ENCODE results near the gene PKN3. TPM values are rescaled to one million over a fixed set of nuclear protein-coding genes. Genes with fewer than 3 reads are reported as not detected.
"Not testable (repeated sequence)": the region's sequence is repeated elsewhere in the genome, so short reads cannot be mapped to it uniquely, and the experiment has no call there.

The PKN3 gene
- total RNA-seq, 2 experiments from 2014 or later = 8.1 to 9.1 TPM

- CTCF ChIA-PET = interaction anchor here (0.9 to 2.5 kb wide), 5 partner anchors 12 to 134 kb away, joined by 4 to 18 read pairs (median 5); partner anchors contain the start of genes ENDOG, PKN3 and ZDHHC12
- H3K36me3 Mint-ChIP-seq = peaks cover 7% of the 10 kb centered on the region
- no peaks in the 10 kb centered on the region for H3K9me3 Mint-ChIP-seq (ENCODE audit: low read depth)
- peak overlapping the region; percentile 99 for H3K27ac Mint-ChIP-seq
- peaks cover 54% of the 10 kb centered on the region for H3K4me1 Mint-ChIP-seq
- DNase-seq (peak; percentile 91), ATAC-seq (peak; percentile 55)
- H3K4me3 Mint-ChIP-seq = peak overlapping the region; percentile 99
- no peaks in the 10 kb centered on the region for H3K27me3 Mint-ChIP-seq
Observed at GRCh38 chr9:128684325-128685199, 17.7 kb upstream of the PKN3 start.

GRCh38 chr9:128685636-128686489 lies 16.4 kb upstream of the PKN3 start:
- Mint-ChIP-seq H3K9me3 (ENCODE audit: low read depth) (no peaks in the 10 kb centered on the region), H3K4me1 (peaks cover 55% of the 10 kb centered on the region), H3K36me3 (peaks cover 12% of the 10 kb centered on the region), H3K4me3 (peak overlapping the region; percentile 99), H3K27ac (peak overlapping the region; percentile 99), H3K27me3 (no peaks in the 10 kb centered on the region)
- CTCF ChIA-PET = interaction anchor here (0.8 to 2.5 kb wide), 4 partner anchors 11 to 37 kb away, joined by 3 to 18 read pairs (median 5); partner anchors contain the start of gene PKN3
- DNase-seq (peak; percentile 76), ATAC-seq (peak; percentile 28)

GRCh38 chr9:128687453-128687852 lies 14.8 kb upstream of the PKN3 start:
- CTCF ChIA-PET = interaction anchor here (1.6 kb wide), 1 partner anchor 15 kb away, joined by 5 read pairs; the partner anchor contains the start of gene PKN3
- DNase-seq (no peak), ATAC-seq (no peak)
- Mint-ChIP-seq H3K27me3 (no peaks in the 10 kb centered on the region), H3K4me3 (no peak overlapping the region), H3K9me3 (ENCODE audit: low read depth) (no peaks in the 10 kb centered on the region), H3K36me3 (peaks cover 21% of the 10 kb centered on the region), H3K4me1 (peaks cover 63% of the 10 kb centered on the region), H3K27ac (peak overlapping the region; percentile 99)

- Mint-ChIP-seq H3K27ac (peak within 1 kb of the TSS; percentile 99), H3K9me3 (ENCODE audit: low read depth) (no peaks in the 10 kb centered on the region), H3K36me3 (peaks cover 29% of the 10 kb centered on the region), H3K4me1 (peaks cover 67% of the 10 kb centered on the region), H3K4me3 (peak within 1 kb of the TSS; percentile 97), H3K27me3 (no peaks in the 10 kb centered on the region)
- CTCF ChIA-PET = interaction anchor here (1.2 to 5.5 kb wide), 5 partner anchors 11 to 130 kb away, joined by 3 to 44 read pairs (median 3); partner anchors contain the start of genes ENDOG and PKN3
- ATAC-seq (peak; percentile 83), DNase-seq (peak; percentile 95)
Observed at GRCh38 chr9:128688501-128689292, 13.6 kb upstream of the PKN3 start, which contains the start of gene SET. Gene SET (plus strand): TSS chr9:128689222. CDS start chr9:128689583, 361 bp downstream.

GRCh38 chr9:128689293-128689774 lies 13.0 kb upstream of the PKN3 start:
- Mint-ChIP-seq H3K4me1 (peaks cover 67% of the 10 kb centered on the region), H3K36me3 (peaks cover 29% of the 10 kb centered on the region), H3K27ac (no peak overlapping the region), H3K4me3 (peak overlapping the region; percentile 46), H3K27me3 (no peaks in the 10 kb centered on the region), H3K9me3 (ENCODE audit: low read depth) (no peaks in the 10 kb centered on the region)
- DNase-seq (peak; percentile 69), ATAC-seq (no peak)
- CTCF ChIA-PET = interaction anchor here (1.3 to 5.5 kb wide), 4 partner anchors 11 to 129 kb away, joined by 3 to 44 read pairs (median 4); partner anchors contain the start of genes ENDOG and PKN3

GRCh38 chr9:128689820-128690683 lies 12.3 kb upstream of the PKN3 start:
- CTCF ChIA-PET = interaction anchor here (1.2 to 5.5 kb wide), 4 partner anchors 11 to 128 kb away, joined by 3 to 44 read pairs (median 4); partner anchors contain the start of genes ENDOG and PKN3
- no peaks in the 10 kb centered on the region for H3K9me3 Mint-ChIP-seq (ENCODE audit: low read depth)

GRCh38 chr9:128690684-128691034 lies 11.6 kb upstream of the PKN3 start:
- Mint-ChIP-seq H3K4me1 (peaks cover 55% of the 10 kb centered on the region), H3K27ac (peak overlapping the region; percentile 94), H3K36me3 (peaks cover 38% of the 10 kb centered on the region), H3K27me3 (no peaks in the 10 kb centered on the region), H3K4me3 (peak overlapping the region; percentile 97), H3K9me3 (ENCODE audit: low read depth) (no peaks in the 10 kb centered on the region)
- CTCF ChIA-PET = interaction anchor here (0.8 to 5.5 kb wide), 4 partner anchors 10 to 128 kb away, joined by 3 to 44 read pairs (median 3); partner anchors contain the start of genes ENDOG and PKN3
- DNase-seq = no peak
- no peak for ATAC-seq

More at GRCh38 chr9:128689820-128690683, 12.3 kb upstream of the PKN3 start:
- H3K4me3 Mint-ChIP-seq = peak overlapping the region; percentile 97
- peaks cover 61% of the 10 kb centered on the region for H3K4me1 Mint-ChIP-seq
- H3K27ac Mint-ChIP-seq = peak overlapping the region; percentile 94
- H3K36me3 Mint-ChIP-seq = peaks cover 35% of the 10 kb centered on the region
- ATAC-seq = no peak
- no peaks in the 10 kb centered on the region for H3K27me3 Mint-ChIP-seq
- peak; percentile 57 for DNase-seq

GRCh38 chr9:128693738-128694137 lies 8.6 kb upstream of the PKN3 start:
- H3K9me3 Mint-ChIP-seq (ENCODE audit: low read depth); H3K27me3 Mint-ChIP-seq; H3K27ac Mint-ChIP-seq; H3K4me3 Mint-ChIP-seq; ATAC-seq; DNase-seq: not testable (repeated sequence)
- CTCF ChIA-PET = interaction anchor here (2.0 to 5.5 kb wide), 2 partner anchors 7 to 10 kb away, joined by 4 to 44 read pairs; partner anchors contain the start of gene PKN3
- H3K36me3 Mint-ChIP-seq = peaks cover 50% of the 10 kb centered on the region
- H3K4me1 Mint-ChIP-seq = peaks cover 26% of the 10 kb centered on the region

GRCh38 chr9:128694344-128694743 lies 8.0 kb upstream of the PKN3 start:
- ATAC-seq (no peak), DNase-seq (no peak)
- no peak overlapping the region for H3K27ac Mint-ChIP-seq
- CTCF ChIA-PET = no interaction called here
- H3K9me3 Mint-ChIP-seq (ENCODE audit: low read depth) = no peaks in the 10 kb centered on the region
- H3K4me1 Mint-ChIP-seq = peaks cover 26% of the 10 kb centered on the region
- no peaks in the 10 kb centered on the region for H3K27me3 Mint-ChIP-seq
- H3K4me3 Mint-ChIP-seq = no peak overlapping the region
- peaks cover 50% of the 10 kb centered on the region for H3K36me3 Mint-ChIP-seq

GRCh38 chr9:128696923-128697707 lies 5.2 kb upstream of the PKN3 start:
- no peaks in the 10 kb centered on the region for H3K9me3 Mint-ChIP-seq (ENCODE audit: low read depth)
- H3K4me1 Mint-ChIP-seq = peaks cover 23% of the 10 kb centered on the region
- no peaks in the 10 kb centered on the region for H3K27me3 Mint-ChIP-seq
- ATAC-seq (no peak), DNase-seq (no peak)
- no peak overlapping the region for H3K4me3 Mint-ChIP-seq
- H3K36me3 Mint-ChIP-seq = peaks cover 36% of the 10 kb centered on the region
- CTCF ChIA-PET = interaction anchor here (0.7 to 2.4 kb wide), 2 partner anchors 12 to 165 kb away, joined by 4 to 5 read pairs; no protein-coding TSS in a partner anchor
- no peak overlapping the region for H3K27ac Mint-ChIP-seq

Data from activated CD8-positive, alpha-beta memory T cell treated with anti-CD3 and anti-CD28 coated beads, Interleukin-2, amount 10 ng/mL, durations not matched to agents 7 days and 5 days (primary cell).